Stimulated activated CD4-positive, alpha-beta T cell treated with anti-CD3 and anti-CD28 coated beads, TNF-alpha, amount 100 ng/mL, for 1 hour (primary cell): ENCODE measurements around the gene NT5E.
"Not testable (repeated sequence)": the region's sequence is repeated elsewhere in the genome, so short reads cannot be mapped to it uniquely, and the experiment has no call there.

Experiments
- DNase-seq, 3 donors: peaks; one replicate each; pipeline ENCODE4 v3.0.0-alpha.2; 2020; ENCODE audit warnings: low read depth in 3 of 3, low spot score in 1 of 3

The NT5E gene

DNA sequence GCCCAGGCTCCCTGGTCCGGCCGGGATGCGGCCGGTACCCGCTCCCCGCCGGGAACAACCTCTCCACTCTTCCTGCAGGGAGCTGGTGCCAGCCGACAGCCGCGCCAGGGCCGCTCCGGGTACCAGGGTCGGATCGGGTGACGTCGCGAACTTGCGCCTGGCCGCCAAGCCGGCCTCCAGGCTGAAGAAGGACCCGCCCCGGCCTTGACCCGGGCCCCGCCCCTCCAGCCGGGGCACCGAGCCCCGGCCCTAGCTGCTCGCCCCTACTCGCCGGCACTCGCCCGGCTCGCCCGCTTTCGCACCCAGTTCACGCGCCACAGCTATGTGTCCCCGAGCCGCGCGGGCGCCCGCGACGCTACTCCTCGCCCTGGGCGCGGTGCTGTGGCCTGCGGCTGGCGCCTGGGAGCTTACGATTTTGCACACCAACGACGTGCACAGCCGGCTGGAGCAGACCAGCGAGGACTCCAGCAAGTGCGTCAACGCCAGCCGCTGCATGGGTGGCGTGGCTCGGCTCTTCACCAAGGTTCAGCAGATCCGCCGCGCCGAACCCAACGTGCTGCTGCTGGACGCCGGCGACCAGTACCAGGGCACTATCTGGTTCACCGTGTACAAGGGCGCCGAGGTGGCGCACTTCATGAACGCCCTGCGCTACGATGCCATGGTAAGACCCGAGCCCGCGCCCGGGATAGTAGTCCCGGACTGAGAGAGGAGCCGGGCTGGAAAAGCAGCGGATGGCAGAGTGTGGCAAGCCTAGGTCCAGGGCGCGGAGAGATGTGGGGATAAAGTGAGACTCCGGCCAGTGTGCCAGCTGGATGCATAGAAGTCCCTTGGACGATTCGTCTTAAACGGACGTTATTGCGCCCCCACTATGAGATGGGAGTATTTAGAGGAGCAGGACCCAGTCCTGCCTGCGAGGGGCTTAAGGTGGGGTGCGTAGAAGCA, at the start of gene NT5E:
Gene NT5E, plus strand, starts transcription at position 266 of the 942 bp plus-strand sequence. Its CDS starts 57 bp downstream, at position 323.
- DNase-seq: no peak

DNA sequence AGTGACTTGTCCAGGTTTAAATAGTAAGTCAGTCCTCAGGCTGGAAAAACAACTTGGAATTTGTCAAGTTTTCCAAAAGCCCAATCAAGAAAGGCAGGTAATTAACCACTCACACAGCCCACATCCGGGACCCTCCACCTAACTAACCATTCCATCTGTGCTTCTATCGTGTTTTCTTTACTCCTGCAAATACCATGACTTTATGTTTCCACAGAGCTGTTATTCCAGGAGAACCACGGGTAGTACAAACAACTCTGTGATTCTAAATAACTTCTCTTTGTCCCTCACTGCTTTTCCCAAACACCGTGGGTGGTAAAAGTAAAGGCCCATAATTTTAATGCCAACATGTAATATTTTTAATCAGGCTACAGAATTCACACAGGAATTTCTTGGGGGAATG, 49.6 kb upstream of the NT5E start:
- no peak for DNase-seq

DNA sequence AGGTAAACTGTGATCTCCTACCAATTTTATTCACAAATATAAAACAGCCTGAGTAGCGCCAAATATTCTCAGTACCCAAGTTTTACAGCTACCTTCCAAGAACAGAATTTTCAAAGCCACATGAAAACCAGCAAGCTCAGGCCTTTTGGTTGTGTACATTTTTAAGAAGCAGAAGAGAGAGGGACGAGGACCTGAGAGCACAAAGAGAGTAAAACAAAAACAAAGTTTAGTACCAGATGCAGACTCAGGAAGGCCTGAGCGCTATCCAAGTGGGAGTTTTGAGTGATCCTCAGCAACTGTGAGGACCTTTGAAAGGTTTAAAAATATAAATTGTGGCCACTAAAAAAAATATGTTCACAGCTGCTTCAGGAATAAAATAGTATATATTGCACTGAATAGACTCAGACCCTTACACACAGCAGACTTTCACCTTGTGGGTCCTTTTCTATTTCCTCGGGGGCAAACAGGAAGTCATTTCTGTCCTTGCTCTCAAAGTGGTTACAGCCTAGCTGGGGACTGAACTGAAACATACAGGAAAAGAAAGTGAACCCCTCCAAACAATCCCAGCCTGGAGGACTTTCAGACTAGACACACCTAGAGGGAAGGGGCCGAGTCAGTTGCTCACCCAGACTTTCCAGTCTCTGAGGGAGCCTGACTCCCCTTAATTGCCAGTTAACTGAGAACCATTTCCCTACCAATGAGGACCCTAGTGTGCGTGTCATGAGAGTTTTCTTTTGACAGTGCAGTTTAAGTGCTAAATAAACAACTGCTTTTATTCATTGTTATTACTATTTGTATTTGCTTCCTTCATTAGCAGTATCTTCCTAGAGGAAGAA, 48.5 kb upstream of the NT5E start:
- DNase-seq: no peak

DNA sequence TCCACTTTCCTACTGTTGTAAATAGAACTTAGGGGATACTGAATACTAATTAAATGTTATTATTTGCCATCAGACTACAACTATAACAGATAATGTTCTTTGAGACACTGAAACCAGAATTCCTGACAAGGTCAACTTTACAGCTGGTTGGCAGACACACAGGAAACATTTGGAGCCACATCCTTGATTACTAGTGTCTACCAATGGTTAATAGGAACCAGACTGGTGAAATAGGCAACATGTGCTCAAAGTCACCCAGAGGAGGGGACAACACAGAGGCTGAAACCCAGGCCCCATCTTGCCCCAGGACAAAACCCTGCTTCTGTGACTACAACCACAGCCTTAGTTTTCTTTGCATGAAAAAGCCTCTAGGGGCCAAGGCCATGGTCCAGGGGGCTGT, 47.8 kb upstream of the NT5E start:
- DNase-seq: no peak

DNA sequence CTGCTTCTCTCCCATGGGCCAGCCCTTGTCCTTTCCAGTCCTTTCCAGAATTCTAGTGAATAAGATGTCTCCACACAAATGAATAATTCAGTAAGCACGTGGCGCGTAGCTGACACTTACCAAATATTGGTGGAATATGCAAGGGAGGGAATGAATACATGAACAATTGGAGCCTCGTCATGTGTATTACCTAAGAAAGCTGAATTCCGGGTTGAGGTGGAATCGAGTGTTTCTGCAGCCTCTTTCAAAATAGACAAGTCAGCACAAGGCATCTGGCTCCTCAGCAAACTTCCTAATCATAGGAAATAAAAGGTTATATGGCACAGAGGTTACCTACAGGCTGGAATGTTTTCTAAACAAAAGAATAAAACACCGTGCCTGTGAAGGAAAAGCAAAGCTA, 47.0 kb upstream of the NT5E start:
- no peak for DNase-seq

DNA sequence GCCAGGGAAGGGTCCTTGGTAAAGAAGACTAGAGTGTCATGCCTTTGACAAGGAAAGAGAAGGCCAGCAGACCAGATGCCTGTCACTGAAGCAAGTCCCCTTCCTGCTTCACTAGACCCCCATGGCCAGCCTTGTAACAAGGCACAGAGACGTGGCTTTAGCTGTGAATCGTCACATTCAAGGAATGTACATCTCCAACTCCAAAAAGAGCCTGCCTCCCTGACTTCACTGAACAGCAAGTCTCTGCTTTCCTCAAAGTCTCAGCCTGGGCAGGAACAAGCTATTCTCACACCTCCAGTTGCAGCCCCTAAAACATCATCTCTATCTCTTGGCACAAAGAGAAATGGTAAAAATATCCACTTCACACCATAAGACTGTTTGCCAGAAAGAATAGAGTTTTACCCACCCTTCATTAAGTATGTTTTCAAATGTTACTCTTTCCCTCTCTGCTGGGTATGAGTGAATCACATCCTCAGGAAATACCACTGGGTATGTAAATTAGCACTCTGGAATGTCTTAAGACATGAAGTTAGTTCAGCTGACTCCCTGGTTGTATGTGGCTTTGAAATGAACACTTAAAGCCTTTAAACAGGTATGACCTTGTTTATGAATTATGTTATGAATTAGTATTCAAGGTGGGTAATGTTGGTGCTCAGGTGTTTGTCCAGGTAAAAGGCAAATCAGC, 46.4 kb upstream of the NT5E start:
- DNase-seq: no peak

DNA sequence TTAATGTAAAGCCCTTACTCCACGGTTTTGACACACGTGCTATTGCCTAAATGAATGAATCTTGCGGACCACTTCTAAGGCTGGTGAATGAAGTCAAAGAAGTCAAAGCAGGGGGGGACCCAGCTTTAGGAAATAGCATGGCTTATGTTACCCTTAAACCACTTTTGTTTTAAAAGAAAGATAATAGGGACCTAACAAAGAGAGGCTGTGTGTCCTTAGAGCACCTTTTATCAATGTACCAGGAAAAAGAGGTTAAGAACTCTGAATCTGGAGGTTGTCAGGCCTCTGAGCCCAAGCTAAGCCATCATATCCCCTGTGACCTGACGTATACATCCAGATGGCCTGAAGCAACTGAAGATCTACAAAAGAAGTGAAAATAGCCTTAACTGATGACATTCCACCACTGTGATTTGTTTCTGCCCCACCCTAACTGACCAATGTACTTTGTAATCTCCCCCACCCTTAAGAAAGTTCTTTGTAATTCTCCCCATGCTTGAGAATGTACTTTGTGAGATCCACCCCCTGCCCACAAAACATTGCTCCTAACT, 45.8 kb upstream of the NT5E start:
- DNase-seq: not testable (repeated sequence)

DNA sequence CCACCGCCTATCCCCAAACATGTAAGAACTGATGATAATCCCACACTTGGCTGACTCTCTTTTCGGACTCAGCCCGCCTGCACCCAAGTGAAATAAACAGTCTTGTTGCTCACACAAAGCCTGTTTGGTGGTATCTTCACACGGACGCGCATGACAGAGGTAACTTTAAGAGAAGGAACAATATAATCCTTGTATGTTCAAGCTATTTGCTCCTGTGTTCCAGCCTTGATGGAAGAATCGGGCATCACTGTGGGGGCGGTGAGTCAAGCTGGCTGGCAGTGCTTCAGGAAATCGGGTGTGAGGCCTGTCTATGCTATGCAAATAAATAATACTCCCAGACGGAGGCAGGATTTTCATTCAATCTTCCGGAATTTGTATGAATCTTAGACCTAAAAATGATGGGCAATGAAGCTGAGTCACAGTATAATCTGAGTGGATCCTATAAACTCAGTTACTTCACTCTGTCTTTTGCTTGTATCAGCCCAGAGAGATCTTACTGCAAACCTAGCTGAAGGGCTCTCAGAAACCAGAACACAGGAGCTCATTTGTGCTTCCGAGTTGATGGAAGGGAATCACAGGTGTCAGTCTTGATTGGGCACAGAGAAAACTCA, 45.2 kb upstream of the NT5E start:
- no peak for DNase-seq

DNA sequence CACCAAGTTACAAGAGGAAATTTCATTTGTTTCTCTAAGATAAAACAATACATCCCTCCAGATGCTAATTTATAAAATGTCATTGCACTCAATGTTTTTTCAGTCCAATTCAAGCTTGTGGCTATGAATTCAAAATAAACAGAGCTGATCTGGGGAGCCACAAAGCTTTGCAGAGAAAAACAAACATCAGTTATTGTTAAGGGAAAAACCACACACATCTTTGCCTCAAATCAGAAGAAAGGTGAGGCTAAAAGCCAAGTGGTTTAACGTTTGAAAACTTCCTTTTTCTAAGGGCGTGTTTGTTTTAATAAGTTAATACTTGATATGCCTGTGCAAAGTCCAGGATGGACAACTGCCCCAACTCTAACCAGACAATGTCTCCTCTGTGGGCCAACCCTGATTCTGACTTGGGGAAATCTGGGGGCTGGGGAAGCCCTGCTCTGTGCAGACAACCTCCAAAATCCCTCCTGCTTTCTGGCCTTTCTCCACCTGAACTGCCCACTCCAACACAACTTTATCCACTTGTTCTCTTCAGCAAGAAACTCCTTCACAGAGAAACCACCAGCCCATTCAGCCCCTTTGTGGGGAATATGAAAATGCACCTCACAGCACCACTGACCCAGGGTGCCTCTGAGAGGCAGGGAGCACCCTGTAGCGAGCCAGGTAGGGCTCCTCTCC, 44.6 kb upstream of the NT5E start:
- DNase-seq: no peak

DNA sequence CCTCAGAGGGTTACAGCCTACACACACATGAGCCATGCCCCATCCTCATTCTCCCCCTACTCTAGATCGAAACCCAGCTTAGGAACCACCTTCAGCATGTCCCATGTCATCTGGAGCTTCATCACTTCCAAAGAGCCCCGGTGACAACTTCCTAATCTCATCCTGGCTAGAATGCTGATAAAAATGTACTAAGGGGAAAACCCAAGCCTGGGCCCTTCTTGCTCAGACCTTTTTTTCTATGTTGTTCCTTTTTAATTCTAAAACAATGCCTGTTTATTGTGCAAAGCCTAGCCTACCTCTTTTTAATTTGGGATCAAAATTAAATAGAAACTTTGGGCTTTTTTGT, 44.1 kb upstream of the NT5E start:
- no peak for DNase-seq

DNA sequence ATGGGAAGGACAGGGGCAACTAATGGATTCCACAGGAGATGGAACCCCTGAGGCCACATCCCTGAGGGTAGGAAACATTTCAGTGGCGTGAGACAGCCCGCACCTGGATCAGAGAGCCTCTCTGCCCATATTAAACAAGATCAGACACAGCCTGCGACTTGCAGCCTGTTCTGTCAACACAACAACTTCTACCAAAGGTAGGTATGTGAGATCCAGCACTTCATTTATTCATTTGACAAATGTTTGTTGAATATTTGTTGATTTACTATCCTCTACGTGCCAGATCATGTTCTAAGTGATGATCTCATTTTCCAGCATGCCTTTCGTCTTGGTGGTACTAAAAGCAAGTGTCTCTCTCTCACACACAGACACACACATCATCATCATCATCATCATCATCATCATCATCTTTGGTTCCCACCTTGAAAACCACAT, 43.2 kb upstream of the NT5E start:
- no peak for DNase-seq

DNA sequence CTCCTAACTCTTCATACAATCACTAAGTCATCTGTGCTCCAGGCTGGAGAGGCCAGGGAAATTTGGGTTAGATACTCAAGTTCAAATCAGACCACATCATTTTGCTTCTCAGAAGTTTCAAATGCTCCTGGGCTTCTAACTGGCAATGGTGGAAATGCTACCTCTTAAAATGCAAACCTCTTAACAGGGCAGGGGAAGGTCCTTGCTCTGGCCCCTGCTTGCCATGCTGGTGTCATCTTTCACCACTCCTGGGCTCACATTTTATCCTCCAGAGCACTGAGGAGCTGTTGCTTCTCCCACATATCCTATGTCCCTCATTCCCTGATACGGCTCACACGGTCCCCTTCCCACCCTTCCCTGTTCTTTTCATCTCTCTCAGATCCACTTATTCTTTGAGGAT, 41.8 kb upstream of the NT5E start:
- no peak for DNase-seq

DNA sequence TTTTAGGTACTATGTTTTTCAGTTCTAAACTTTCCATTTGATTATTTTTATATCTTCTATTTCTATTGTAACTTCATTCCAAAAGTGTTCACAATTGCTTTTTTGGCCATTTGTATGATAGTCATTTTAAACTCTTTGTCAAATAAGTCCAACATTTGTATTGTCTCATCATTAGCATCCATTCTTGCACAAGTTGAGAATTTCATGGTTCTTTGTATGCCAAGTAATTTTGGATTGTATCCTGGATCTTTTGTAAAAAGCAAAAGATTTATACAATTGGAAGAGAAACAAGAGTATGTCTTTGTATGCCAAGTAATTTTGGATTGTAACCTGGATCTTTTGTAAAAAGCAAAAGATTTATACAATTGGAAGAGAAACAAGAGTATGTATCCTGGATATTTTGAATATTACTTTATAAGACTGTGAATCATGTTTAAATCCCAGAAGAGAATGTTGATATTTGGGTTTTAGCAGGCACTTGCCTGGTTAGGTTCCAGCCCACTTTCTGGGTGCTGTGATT, 36.9 kb upstream of the NT5E start:
- DNase-seq: no peak

DNA sequence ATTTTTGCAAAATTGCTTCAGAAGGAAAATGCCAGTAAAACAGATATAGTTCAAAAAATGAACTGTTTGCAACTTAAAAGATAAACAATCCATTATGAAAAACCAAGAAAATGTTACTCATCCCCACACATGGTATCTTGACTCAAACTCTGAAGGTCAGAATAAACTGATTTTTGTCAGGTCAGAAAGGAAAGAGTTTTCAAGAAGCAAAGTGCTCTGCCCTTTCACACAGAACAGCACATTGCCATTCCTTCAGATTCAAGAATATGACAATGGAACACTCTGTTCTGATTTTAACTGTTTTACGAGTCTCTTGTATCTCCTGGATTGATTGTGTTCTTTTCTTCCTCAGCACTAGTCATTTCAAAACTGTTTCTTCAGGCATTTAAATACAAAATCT, 33.8 kb upstream of the NT5E start:
- no peak for DNase-seq

DNA sequence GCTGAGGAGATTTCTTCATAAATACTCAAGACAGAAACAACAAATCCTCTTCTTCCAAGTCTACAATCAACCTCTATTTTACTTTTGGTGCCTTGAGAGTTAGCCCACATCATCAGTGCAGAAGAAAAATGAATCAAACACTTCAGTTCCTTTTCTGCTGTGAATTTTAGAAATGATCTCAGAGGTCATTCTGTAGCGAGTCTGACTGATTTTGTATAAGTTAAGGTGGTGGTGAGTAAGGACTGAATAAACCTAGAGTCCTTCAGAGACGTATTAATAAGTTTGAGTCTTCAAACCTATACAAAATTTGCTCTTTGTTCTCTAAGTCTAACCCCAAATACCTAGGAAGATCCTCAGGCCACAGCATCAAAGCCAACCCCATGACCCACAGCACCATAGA, 33.1 kb upstream of the NT5E start:
- no peak for DNase-seq

DNA sequence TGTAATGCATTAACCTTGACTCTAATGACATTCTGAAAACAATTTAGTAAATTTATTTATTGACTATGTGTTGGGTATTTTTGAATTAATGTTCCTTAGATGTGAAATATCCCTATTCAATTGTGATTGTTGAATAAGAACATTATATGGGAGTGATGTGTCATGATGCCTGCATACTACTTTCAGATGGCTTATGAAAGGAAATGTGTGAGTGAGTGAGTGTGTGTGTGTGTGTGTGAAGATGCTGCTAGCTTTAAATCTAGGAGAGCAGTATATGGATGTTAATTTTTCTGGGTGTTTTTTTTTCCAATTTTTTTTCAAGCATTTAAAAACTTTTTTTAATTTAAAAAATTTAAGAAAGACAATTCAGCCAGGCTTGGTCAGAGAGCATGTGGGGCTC, 32.5 kb upstream of the NT5E start:
- DNase-seq: no peak

DNA sequence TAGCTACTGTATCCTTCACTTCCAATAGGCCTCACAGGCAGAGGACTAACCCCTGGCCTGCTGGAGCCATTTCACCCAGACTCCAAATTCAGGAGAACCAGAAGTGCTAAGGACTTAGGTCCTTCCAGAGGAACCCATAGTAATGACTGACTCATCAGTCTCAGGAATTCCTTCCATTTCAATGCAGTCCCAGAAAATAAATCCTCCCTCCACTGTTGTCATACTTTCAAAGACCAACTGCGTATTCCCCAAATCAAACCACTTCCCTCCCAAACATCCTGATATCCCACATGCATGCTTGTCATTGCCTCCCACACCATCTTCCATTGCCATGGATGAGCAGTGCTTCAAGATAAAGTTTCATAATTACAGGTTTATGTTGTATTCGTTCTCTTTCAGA, 31.8 kb upstream of the NT5E start:
- DNase-seq: no peak

DNA sequence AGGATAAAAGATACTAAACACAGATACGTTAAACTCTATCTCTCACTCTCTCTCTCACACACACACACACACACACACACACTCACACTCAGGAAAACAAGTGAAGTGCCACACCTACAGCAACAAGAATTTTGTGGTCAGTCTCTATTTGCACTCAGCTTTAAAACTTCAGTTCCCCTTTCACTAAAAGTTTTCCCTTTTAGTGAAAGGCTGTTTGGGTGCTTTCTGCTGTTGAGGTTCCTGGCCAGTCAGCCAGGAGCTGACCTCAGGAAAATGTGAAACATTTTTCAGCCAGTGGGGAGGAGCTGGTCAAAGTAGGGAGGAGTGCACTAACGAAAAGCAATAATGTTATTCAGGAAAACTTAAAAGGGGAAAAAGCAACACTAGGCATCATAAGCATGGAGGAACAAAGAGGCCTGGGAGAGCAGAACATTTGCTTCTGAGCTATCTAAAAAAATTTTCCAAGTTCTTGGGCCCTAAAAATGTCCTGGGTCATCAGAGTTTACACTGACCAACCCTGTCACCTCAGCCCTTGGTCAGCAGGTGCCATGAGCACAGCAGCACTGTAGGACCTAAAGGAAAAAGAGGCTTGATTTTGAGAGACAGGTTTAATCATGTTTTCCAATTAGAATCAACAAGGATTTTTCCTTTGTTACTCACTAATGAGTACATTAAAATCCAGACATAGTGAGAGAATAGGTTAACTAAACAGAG, 30.7 kb upstream of the NT5E start:
- no peak for DNase-seq

DNA sequence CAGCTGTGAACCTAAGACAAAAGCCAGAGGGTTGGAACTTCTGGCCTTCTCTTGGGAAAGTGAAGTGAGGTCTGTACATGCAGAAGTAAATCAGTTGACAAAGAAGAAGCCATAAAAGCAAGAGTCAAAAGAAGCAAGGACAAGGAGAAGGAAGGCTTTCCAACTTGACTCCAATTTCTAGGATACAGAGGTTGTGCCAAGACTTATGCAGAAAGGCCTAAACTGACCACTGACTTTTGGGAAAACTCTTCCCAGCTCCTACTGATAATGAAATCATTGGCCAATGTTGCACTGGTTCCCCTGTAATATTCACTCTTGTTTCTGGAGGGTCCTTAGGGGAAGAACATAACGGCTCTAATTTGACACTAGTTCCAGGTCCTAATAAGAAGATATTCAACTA, 29.3 kb upstream of the NT5E start:
- no peak for DNase-seq

DNA sequence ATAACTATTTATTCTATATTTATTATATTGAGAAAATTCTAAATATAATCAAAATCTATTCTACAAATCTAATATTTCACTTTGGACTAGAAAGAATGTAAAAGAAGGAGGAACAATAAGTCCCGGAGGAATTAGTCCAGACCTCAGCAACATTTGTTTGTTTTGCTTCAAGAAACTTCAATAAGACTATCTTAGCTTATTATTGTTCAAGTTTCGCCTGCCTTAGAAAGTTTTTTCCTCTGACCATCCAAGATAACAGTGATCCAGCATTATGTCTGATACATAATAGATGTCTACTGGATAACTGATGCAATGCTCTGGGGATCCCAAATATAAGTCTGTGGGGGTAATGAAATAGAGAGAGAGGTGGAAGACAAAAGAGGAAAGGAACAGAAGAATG, 28.7 kb upstream of the NT5E start:
- DNase-seq: no peak
